ENCODE data around the gene UPK1A. TPM values are rescaled to one million over a fixed set of nuclear protein-coding genes. Genes with fewer than 3 reads are reported as not detected.

UPK1A gene
- total and polyA plus RNA-seq, 9 of the 15 experiments (the other 6 are each of a cell fraction or from before 2014, with no cell fraction given), result 0.06 to 0.13 TPM; not detected in 7

DNA sequence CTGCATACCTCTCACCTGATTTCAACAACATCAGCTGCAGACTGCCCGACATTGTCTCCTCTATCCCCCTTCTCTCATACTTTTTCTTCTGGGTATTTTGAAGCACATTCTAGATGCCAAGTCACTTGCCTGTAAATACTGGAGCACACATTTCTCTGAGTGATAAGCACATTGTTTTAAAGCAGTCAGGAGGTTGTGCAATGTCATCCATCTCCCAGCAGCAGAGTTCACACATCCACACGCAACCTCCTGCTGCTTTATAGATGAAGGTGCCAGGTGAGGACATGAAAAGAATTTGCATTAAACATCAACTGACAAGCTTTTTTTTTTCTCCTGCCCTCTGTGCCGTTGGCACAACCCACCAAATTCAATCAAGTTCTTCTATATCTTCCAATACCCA is 5.5 kb downstream of the UPK1A start (continued):
- TF ChIP-seq, protein P1, sequence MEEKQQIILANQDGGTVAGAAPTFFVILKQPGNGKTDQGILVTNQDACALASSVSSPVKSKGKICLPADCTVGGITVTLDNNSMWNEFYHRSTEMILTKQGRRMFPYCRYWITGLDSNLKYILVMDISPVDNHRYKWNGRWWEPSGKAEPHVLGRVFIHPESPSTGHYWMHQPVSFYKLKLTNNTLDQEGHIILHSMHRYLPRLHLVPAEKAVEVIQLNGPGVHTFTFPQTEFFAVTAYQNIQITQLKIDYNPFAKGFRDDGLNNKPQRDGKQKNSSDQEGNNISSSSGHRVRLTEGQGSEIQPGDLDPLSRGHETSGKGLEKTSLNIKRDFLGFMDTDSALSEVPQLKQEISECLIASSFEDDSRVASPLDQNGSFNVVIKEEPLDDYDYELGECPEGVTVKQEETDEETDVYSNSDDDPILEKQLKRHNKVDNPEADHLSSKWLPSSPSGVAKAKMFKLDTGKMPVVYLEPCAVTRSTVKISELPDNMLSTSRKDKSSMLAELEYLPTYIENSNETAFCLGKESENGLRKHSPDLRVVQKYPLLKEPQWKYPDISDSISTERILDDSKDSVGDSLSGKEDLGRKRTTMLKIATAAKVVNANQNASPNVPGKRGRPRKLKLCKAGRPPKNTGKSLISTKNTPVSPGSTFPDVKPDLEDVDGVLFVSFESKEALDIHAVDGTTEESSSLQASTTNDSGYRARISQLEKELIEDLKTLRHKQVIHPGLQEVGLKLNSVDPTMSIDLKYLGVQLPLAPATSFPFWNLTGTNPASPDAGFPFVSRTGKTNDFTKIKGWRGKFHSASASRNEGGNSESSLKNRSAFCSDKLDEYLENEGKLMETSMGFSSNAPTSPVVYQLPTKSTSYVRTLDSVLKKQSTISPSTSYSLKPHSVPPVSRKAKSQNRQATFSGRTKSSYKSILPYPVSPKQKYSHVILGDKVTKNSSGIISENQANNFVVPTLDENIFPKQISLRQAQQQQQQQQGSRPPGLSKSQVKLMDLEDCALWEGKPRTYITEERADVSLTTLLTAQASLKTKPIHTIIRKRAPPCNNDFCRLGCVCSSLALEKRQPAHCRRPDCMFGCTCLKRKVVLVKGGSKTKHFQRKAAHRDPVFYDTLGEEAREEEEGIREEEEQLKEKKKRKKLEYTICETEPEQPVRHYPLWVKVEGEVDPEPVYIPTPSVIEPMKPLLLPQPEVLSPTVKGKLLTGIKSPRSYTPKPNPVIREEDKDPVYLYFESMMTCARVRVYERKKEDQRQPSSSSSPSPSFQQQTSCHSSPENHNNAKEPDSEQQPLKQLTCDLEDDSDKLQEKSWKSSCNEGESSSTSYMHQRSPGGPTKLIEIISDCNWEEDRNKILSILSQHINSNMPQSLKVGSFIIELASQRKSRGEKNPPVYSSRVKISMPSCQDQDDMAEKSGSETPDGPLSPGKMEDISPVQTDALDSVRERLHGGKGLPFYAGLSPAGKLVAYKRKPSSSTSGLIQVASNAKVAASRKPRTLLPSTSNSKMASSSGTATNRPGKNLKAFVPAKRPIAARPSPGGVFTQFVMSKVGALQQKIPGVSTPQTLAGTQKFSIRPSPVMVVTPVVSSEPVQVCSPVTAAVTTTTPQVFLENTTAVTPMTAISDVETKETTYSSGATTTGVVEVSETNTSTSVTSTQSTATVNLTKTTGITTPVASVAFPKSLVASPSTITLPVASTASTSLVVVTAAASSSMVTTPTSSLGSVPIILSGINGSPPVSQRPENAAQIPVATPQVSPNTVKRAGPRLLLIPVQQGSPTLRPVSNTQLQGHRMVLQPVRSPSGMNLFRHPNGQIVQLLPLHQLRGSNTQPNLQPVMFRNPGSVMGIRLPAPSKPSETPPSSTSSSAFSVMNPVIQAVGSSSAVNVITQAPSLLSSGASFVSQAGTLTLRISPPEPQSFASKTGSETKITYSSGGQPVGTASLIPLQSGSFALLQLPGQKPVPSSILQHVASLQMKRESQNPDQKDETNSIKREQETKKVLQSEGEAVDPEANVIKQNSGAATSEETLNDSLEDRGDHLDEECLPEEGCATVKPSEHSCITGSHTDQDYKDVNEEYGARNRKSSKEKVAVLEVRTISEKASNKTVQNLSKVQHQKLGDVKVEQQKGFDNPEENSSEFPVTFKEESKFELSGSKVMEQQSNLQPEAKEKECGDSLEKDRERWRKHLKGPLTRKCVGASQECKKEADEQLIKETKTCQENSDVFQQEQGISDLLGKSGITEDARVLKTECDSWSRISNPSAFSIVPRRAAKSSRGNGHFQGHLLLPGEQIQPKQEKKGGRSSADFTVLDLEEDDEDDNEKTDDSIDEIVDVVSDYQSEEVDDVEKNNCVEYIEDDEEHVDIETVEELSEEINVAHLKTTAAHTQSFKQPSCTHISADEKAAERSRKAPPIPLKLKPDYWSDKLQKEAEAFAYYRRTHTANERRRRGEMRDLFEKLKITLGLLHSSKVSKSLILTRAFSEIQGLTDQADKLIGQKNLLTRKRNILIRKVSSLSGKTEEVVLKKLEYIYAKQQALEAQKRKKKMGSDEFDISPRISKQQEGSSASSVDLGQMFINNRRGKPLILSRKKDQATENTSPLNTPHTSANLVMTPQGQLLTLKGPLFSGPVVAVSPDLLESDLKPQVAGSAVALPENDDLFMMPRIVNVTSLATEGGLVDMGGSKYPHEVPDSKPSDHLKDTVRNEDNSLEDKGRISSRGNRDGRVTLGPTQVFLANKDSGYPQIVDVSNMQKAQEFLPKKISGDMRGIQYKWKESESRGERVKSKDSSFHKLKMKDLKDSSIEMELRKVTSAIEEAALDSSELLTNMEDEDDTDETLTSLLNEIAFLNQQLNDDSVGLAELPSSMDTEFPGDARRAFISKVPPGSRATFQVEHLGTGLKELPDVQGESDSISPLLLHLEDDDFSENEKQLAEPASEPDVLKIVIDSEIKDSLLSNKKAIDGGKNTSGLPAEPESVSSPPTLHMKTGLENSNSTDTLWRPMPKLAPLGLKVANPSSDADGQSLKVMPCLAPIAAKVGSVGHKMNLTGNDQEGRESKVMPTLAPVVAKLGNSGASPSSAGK (IDR thresholded peaks at IDR 0.05), result peak; percentile 68
- TF ChIP-seq, protein P2, sequence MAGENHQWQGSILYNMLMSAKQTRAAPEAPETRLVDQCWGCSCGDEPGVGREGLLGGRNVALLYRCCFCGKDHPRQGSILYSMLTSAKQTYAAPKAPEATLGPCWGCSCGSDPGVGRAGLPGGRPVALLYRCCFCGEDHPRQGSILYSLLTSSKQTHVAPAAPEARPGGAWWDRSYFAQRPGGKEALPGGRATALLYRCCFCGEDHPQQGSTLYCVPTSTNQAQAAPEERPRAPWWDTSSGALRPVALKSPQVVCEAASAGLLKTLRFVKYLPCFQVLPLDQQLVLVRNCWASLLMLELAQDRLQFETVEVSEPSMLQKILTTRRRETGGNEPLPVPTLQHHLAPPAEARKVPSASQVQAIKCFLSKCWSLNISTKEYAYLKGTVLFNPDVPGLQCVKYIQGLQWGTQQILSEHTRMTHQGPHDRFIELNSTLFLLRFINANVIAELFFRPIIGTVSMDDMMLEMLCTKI (IDR thresholded peaks at IDR 0.05; ENCODE audit: partially characterized antibody), result no peak
- TF ChIP-seq RFX1 (IDR thresholded peaks at IDR 0.05) (no peak), STAT5A (IDR thresholded peaks at IDR 0.05; ENCODE audit: borderline replicate concordance, low read length) (peak; percentile 85), ZNF217 (CRISPR knock-in tag; IDR thresholded peaks at IDR 0.05) (no peak), SMARCA5 (IDR thresholded peaks at IDR 0.05) (no peak), C11orf30 (IDR thresholded peaks at IDR 0.05; ENCODE audit: low read depth) (peak; percentile 92), EP300 (IDR thresholded peaks at IDR 0.05; ENCODE audit: low read length) (peak; percentile 85), ZNF133 (CRISPR knock-in tag; IDR thresholded peaks at IDR 0.05) (no peak)
- TF ChIP-seq, protein P3, sequence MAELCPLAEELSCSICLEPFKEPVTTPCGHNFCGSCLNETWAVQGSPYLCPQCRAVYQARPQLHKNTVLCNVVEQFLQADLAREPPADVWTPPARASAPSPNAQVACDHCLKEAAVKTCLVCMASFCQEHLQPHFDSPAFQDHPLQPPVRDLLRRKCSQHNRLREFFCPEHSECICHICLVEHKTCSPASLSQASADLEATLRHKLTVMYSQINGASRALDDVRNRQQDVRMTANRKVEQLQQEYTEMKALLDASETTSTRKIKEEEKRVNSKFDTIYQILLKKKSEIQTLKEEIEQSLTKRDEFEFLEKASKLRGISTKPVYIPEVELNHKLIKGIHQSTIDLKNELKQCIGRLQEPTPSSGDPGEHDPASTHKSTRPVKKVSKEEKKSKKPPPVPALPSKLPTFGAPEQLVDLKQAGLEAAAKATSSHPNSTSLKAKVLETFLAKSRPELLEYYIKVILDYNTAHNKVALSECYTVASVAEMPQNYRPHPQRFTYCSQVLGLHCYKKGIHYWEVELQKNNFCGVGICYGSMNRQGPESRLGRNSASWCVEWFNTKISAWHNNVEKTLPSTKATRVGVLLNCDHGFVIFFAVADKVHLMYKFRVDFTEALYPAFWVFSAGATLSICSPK (IDR thresholded peaks at IDR 0.05; ENCODE audit: borderline replicate concordance), result no peak
- TF ChIP-seq, protein P4, sequence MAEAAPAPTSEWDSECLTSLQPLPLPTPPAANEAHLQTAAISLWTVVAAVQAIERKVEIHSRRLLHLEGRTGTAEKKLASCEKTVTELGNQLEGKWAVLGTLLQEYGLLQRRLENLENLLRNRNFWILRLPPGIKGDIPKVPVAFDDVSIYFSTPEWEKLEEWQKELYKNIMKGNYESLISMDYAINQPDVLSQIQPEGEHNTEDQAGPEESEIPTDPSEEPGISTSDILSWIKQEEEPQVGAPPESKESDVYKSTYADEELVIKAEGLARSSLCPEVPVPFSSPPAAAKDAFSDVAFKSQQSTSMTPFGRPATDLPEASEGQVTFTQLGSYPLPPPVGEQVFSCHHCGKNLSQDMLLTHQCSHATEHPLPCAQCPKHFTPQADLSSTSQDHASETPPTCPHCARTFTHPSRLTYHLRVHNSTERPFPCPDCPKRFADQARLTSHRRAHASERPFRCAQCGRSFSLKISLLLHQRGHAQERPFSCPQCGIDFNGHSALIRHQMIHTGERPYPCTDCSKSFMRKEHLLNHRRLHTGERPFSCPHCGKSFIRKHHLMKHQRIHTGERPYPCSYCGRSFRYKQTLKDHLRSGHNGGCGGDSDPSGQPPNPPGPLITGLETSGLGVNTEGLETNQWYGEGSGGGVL (CRISPR knock-in tag; IDR thresholded peaks at IDR 0.05), result no peak
- TF ChIP-seq, protein P5, sequence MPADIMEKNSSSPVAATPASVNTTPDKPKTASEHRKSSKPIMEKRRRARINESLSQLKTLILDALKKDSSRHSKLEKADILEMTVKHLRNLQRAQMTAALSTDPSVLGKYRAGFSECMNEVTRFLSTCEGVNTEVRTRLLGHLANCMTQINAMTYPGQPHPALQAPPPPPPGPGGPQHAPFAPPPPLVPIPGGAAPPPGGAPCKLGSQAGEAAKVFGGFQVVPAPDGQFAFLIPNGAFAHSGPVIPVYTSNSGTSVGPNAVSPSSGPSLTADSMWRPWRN (IDR thresholded peaks at IDR 0.05; ENCODE audit: low read depth), result peak; percentile 41; the same call in 1 of the 2 replicates

Data from K562 (cell line).